GM23248 (cell line): ENCODE results near the gene MOGAT3.

Experiments
- EZH2 ChIP-seq: fragments of 200-600 bp; sonication (generic); IDR thresholded peaks from 2 replicates; pipeline ENCODE4 v1.6.1; 2018; ENCODE audit warnings: antibody characterized with exemption, mild to moderate bottlenecking; ENCODE audit not compliant: insufficient read depth, poor library complexity, severe bottlenecking
- EZH2phosphoT487 ChIP-seq: fragments of 200-600 bp; sonication (generic); IDR thresholded peaks from 2 replicates; pipeline ENCODE4 v1.6.1; 2018; ENCODE audit warnings: antibody characterized with exemption, moderate library complexity, mild to moderate bottlenecking, low read depth; ENCODE audit not compliant: insufficient read depth

DNA sequence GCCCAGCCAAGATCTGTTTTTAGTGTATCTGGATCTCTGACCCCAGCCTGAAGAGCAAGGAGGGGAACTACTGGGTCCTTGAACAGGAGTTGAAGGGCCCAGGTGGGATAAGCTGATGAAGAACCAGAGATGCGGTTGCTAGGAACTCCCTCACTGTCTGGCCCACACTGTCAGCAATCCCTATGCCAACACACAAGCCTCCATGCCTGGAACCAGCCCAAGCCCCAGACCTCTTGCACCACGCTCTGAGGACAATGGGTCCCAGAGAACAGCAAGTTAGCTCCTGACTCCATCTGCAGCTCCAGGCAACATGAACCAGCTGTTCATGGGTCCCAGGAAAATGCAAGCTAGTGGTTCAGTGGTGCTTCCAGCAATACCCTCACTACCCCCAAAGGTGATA lies 23.2 kb downstream of the MOGAT3 start:
- TF ChIP-seq EZH2phosphoT487 (no peak), EZH2 (peak; percentile 31)
